Measurements from ENCODE around the gene S100Z. TPM values are rescaled to one million over a fixed set of nuclear protein-coding genes. Genes with fewer than 3 reads are reported as not detected.
A peak's percentile ranks its signal among the peaks of the same experiment; 100 is the strongest.
"Not testable (repeated sequence)": the region's sequence is repeated elsewhere in the genome, so short reads cannot be mapped to it uniquely, and the experiment has no call there.

S100Z gene
- under 1 TPM in 1 of 2 donors, not detected in 1; 0.31 TPM for total RNA-seq
- long read RNA-seq, result 0 reads

GRCh38 chr5:76849419-76850291 is at the start of gene S100Z:
Gene S100Z (plus strand): TSS chr5:76850014. CDS start chr5:76875360, 25,346 bp downstream.
- ATAC-seq (peak; percentile 68), DNase-seq (no peak)
- intact Hi-C loops (cut with DNase I, micrococcal nuclease), result no loop called here

- ATAC-seq, result no peak
- intact Hi-C loops (cut with DNase I, micrococcal nuclease), result no loop called here
- DNase-seq, result no peak
These were observed 49.2 kb upstream of the S100Z start for GRCh38 chr5:76800579-76800978.

GRCh38 chr5:76801159-76801802 is 48.5 kb upstream of the S100Z start:
- ATAC-seq (no peak), DNase-seq (no peak)
- intact Hi-C loops (cut with DNase I, micrococcal nuclease), result no loop called here

GRCh38 chr5:76801803-76802195 is 48.0 kb upstream of the S100Z start:
- intact Hi-C loops (cut with DNase I, micrococcal nuclease), result no loop called here
- no peak for ATAC-seq
- no peak for DNase-seq

- no peak for ATAC-seq
- no peak for DNase-seq
- intact Hi-C loops (cut with DNase I, micrococcal nuclease), result no loop called here
These were observed 45.5 kb upstream of the S100Z start for GRCh38 chr5:76804266-76804665.

GRCh38 chr5:76805821-76806505 is 43.9 kb upstream of the S100Z start:
- DNase-seq (no peak), ATAC-seq (no peak)
- intact Hi-C loops (cut with DNase I, micrococcal nuclease), result no loop called here

- no peak for ATAC-seq
- intact Hi-C loops (cut with DNase I, micrococcal nuclease), result no loop called here
- DNase-seq, result no peak
These were observed 42.5 kb upstream of the S100Z start for GRCh38 chr5:76807296-76807695.

- no peak for ATAC-seq
- no peak for DNase-seq
- intact Hi-C loops (cut with DNase I, micrococcal nuclease), result no loop called here
These were observed 41.6 kb upstream of the S100Z start for GRCh38 chr5:76808141-76808691.

- no peak for DNase-seq
- intact Hi-C loops (cut with DNase I, micrococcal nuclease), result no loop called here
- no peak for ATAC-seq
These were observed 40.7 kb upstream of the S100Z start for GRCh38 chr5:76809141-76809540.

- DNase-seq (no peak), ATAC-seq (no peak)
- intact Hi-C loops (cut with DNase I, micrococcal nuclease), result no loop called here
These were observed 39.6 kb upstream of the S100Z start for GRCh38 chr5:76810236-76810635.

GRCh38 chr5:76811214-76811613 is 38.6 kb upstream of the S100Z start:
- intact Hi-C loops (cut with DNase I, micrococcal nuclease), result no loop called here
- no peak for DNase-seq
- ATAC-seq, result no peak

GRCh38 chr5:76812209-76812608 is 37.6 kb upstream of the S100Z start:
- intact Hi-C loops (cut with DNase I, micrococcal nuclease); ATAC-seq; DNase-seq: not testable (repeated sequence)

GRCh38 chr5:76813982-76814562 is 35.7 kb upstream of the S100Z start:
- intact Hi-C loops (cut with DNase I, micrococcal nuclease), result no loop called here
- no peak for DNase-seq
- ATAC-seq, result no peak

- no peak for ATAC-seq
- intact Hi-C loops (cut with DNase I, micrococcal nuclease), result no loop called here
- DNase-seq, result no peak
These were observed 33.5 kb upstream of the S100Z start for GRCh38 chr5:76816110-76816831.

GRCh38 chr5:76818844-76819831 is 30.7 kb upstream of the S100Z start, which contains the start of gene F2RL1:
Gene F2RL1 (plus strand): TSS chr5:76819030. CDS start chr5:76819183, 153 bp downstream.
- ATAC-seq, result peak; percentile 79
- peak; percentile 92 to 93 for DNase-seq
- intact Hi-C loops (cut with DNase I, micrococcal nuclease), result no loop called here

GRCh38 chr5:76819851-76820525 is 29.8 kb upstream of the S100Z start:
- intact Hi-C loops (cut with DNase I, micrococcal nuclease), result no loop called here
- ATAC-seq, result peak; percentile 34
- DNase-seq, result peak in 1 of 2 donors; percentile 45

- ATAC-seq (peak; percentile 31), DNase-seq (no peak)
- intact Hi-C loops (cut with DNase I, micrococcal nuclease), result no loop called here
These were observed 29.3 kb upstream of the S100Z start for GRCh38 chr5:76820526-76820890.
